ENCODE results near the gene AQP4.

The AQP4 gene, protein sequence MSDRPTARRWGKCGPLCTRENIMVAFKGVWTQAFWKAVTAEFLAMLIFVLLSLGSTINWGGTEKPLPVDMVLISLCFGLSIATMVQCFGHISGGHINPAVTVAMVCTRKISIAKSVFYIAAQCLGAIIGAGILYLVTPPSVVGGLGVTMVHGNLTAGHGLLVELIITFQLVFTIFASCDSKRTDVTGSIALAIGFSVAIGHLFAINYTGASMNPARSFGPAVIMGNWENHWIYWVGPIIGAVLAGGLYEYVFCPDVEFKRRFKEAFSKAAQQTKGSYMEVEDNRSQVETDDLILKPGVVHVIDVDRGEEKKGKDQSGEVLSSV

GRCh38 chr18:26865557-26865956 is at the start of gene AQP4:
TSS of gene AQP4 (minus strand) at chr18:26865707. CDS start at chr18:26865689, 18 bp downstream.
- FAIRE-seq: no peak

- FAIRE-seq: no peak
Measured at GRCh38 chr18:26911840-26912239, 46.3 kb upstream of the AQP4 start.

DNA sequence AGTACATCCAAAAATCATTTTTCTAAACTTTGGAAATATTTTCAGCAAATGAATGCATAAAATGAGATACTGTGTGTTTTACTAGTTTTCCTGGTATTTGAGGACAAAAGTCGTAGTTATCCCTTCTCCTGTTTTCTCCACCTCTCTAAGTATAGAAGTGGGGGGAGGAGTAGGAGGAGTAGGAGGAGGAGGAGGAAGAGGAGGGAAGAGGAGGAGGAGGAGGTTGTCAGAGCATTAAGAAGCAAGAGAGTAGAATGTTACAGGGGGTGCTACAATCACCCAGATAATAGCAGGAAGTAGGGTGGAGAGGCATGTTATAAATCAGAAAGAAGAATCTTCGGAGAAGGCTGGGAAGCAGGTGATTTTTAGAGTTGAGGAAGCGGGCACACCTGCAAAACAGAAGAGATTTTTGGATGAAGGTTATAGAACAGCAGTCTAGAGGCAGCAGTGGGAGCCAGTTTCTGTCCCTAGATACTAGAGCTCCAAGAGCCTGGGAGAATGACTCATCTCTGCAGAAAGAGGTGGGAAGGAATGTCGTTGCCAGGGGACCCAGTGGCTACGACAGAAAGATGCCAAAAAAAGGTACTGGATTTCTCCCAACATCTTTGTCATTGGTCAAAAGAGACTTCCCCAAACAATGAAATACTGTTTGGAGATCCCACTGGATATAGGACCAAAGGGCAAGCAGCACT is 44.2 kb upstream of the AQP4 start:
- no peak for FAIRE-seq

DNA sequence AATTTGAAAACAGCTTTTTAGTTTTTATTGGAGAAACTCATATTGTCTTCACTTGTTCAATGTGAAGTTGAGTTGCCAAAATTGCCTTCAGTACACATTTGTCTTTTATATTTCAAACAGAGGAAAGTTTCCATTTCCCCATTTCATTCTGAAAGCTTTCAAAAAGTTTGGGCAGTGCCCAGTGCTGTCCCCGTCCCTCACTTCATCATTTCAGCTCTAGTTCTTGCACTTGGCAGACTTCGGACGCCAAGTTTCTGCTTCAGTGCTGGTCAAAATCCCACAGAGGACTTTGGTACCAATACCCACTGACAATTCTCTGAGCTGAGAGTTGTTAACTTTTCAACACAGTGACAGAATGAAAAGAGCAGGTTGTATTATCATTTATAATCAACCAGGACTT is 43.4 kb upstream of the AQP4 start:
- FAIRE-seq: no peak

- no peak for FAIRE-seq
Measured at GRCh38 chr18:26902291-26902690, 36.8 kb upstream of the AQP4 start.

DNA sequence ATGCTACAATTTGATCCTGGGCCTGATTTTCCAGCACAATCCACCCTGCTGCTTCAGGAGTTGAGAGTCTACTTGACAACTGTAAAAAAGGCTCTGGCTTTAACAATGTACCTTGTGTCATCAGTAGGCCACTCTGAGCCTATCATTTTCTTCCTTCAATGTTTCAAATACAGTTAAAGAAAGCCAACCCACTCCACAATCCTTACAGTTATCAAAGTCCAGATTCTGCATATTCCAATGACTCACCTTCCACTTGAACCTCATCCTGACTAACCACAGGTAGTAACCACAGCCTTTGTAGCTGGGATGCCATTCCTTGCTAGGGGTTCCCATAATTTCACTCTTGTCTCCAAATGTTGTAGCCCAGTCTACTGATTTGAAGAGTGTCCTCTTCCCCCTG is 35.5 kb upstream of the AQP4 start:
- no peak for FAIRE-seq

- no peak for FAIRE-seq
Measured at GRCh38 chr18:26894426-26894825, 28.9 kb upstream of the AQP4 start.

GRCh38 chr18:26893996-26894395 is 28.5 kb upstream of the AQP4 start:
- FAIRE-seq: no peak

- FAIRE-seq: no peak
Measured at GRCh38 chr18:26888259-26888658, 22.8 kb upstream of the AQP4 start.

DNA sequence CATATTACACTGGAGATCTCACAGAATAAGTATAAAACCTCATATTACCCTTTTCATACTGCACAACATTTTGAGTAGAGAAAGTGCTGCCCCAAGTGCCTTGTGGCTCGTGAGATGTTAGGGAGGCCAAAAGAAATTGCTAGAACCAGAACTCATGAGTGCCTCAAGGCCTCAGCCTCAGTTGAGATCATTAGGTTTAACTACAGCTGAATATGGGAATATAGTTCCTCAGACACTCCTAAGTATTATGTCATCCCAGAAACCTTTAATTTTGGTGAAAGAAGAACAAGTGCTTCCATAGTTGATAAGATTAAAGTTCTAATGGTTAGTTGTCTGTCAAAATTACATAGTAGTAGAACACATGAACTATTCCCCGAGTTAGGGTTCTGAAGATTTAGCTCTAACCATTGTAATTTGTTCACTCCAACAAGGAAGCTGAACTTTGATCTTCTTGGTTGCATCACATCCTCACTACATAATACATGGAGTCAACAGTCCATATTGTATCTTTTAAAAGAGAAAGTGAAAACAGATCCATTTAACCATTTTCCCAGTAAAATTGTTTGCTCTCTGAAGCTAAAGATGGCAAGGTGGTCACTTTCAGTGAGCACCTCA is 9.6 kb upstream of the AQP4 start:
- FAIRE-seq: no peak

DNA sequence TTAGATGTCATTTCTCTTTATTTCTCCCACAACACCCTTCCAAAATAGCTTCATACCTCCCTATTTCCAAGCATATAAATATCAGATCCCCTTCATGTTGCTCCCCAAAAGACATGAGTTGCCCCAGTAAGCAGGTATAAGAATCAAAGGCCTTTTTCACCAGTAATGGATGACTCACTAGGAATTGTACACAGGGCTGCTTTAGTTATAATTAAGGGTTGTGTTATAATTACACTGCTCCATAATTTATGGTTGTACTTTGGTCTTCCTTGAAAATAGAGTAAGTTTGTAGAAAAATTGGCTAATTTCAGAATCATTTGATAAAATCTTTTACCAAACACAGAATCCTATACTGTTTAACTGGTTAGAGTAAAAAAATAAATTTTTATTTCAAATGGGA is 8.8 kb upstream of the AQP4 start:
- FAIRE-seq: no peak

DNA sequence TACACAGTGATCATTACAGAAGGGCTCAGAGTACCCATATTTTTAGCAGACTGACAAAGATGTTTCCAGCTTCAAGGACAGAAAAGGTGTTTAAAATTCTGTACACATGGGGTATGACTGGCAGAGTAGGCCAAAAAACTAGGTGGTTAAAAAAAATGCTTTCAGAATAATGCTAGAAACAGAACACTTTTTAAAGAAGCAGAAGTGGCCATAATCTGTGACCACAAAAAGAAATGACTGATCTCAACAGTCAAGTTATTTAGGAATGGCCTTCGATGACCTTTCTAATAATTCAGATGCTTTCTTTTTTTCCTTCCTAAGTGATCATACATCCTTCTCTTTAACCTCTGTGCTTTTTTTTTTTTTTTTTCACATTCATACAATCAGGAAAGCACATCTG is 4.1 kb upstream of the AQP4 start:
- FAIRE-seq: no peak

- FAIRE-seq: no peak
Measured at GRCh38 chr18:26868968-26869586, 3.6 kb upstream of the AQP4 start.

GRCh38 chr18:26867471-26867870 is 2.0 kb upstream of the AQP4 start:
- no peak for FAIRE-seq

DNA sequence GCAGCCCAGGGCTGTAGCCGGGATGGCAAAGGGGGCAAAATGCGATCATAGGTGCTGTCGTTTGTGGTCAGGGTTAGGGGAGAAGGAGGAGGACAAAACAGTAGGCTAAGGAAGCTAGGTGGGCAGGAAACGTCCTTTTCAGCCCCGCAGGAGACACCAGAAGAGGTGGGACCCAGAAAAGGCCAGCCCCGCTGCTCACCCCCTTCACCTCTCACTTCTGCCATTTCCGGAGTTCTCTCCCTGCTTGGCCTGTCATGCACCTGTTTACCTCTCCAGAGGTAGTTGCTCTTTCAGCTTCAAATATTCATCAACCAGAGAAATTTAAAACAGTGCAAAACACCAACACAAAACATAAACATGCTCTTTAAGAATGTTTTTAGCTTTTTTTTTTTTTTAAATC is 849 bp downstream of the AQP4 start:
- FAIRE-seq: no peak

DNA sequence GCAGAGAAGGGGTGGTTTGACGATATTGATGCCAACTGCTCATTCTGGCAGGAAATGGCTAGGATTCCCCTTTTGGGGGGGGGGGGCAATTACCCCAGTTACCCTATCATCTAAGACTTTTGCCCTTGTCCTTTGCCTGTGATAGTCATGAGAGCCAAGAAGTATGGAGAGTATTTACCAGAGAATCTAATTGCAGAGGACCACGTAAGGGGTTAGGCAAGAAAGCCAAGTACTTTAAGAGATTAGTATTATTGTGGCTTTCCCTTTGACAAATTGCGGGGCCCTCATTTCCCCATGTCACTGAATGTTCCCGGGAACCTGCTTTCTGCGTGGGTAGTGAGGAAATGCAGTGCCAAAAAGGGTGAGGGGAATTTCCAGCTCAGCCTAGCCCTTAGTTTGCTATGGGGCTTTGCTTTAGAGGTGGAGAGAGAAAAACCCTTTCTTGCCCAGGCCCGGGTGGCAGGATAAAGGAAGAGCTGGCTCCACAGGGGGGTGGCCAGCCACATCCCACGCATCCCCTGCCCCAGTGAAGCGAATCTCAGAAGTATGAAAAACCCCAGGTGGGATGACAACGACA is 1.5 kb downstream of the AQP4 start:
- no peak for FAIRE-seq

- FAIRE-seq: no peak
Measured at GRCh38 chr18:26863122-26863879, 2.2 kb downstream of the AQP4 start.

GRCh38 chr18:26862084-26862483 is 3.4 kb downstream of the AQP4 start:
- no peak for FAIRE-seq

GRCh38 chr18:26854292-26854881 is 11.1 kb downstream of the AQP4 start:
- no peak for FAIRE-seq

DNA sequence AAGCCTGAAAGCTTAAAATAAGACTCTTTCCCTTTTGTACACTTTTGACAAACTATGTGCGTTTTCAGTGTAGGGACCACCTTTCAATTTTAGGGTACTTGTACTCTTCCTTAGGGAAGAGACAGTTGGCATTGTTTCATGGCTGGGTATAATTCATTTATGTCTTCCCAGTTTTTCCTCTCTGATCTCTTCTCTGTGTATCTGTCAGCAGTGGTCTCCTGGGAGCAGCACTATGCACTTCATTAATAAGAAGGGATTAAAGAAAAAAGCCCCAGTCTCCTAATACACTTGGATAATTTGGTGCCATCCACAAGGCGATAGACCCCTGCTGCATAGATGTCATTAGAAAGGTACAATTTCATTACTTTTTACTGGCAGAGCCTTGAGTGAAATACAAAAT is 12.1 kb downstream of the AQP4 start:
- no peak for FAIRE-seq

GRCh38 chr18:26843760-26844159 is 21.7 kb downstream of the AQP4 start:
- FAIRE-seq: no peak

DNA sequence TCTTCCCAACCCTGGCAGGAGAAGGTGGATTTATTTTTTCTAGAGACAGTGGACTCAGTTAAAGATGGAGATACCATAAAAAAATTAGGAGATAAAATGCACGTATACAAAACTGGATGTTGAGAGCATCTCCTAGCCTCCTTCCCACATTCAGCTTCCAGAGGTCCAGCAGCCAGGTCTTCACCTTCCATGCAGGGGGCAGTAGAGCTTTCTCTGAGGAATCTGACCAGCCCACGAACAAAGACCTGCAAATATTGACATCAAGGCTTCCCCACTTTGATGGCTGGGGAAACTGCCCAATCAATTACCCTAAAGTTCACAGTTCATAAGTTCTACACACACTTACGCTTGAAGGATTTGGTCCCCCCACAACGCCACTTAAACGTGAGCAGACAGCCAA is 24.5 kb downstream of the AQP4 start:
- FAIRE-seq: no peak
